ENCODE data around the gene ZNF70. TPM values are rescaled to one million over a fixed set of nuclear protein-coding genes. Genes with fewer than 3 reads are reported as not detected.

ZNF70 gene
- polyA plus RNA-seq, 12 donors = 4.1 to 7.4 (median 5.1) TPM; not detected in 1

GRCh38 chr22:23722160-23722559 lies 28.8 kb downstream of the ZNF70 start:
- DNase-seq = no peak

GRCh38 chr22:23720855-23721254 lies 30.1 kb downstream of the ZNF70 start:
- DNase-seq = no peak

GRCh38 chr22:23718371-23719165 lies 32.3 kb downstream of the ZNF70 start:
- DNase-seq = no peak

GRCh38 chr22:23716811-23717801 lies 33.8 kb downstream of the ZNF70 start:
- DNase-seq = peak; percentile 89

GRCh38 chr22:23715806-23716375 lies 35.0 kb downstream of the ZNF70 start:
- DNase-seq = no peak

GRCh38 chr22:23714596-23715578 lies 36.0 kb downstream of the ZNF70 start:
- DNase-seq = no peak

- no peak for DNase-seq
These were observed 37.0 kb downstream of the ZNF70 start for GRCh38 chr22:23713696-23714595.

GRCh38 chr22:23712256-23712655 lies 38.7 kb downstream of the ZNF70 start:
- no peak for DNase-seq

GRCh38 chr22:23709107-23709506 lies 41.8 kb downstream of the ZNF70 start:
- DNase-seq = no peak

- DNase-seq = no peak
These were observed 42.6 kb downstream of the ZNF70 start for GRCh38 chr22:23708270-23708669.

- DNase-seq = no peak
These were observed 45.6 kb downstream of the ZNF70 start for GRCh38 chr22:23705358-23705757.

- DNase-seq = no peak
These were observed 46.1 kb downstream of the ZNF70 start for GRCh38 chr22:23704829-23705228.

- no peak for DNase-seq
These were observed 46.9 kb downstream of the ZNF70 start for GRCh38 chr22:23704062-23704461.

GRCh38 chr22:23700706-23701105 lies 50.2 kb downstream of the ZNF70 start:
- no peak for DNase-seq

GRCh38 chr22:23698673-23699235 lies 52.2 kb downstream of the ZNF70 start:
- DNase-seq = no peak

GRCh38 chr22:23698094-23698493 lies 52.8 kb downstream of the ZNF70 start:
- no peak for DNase-seq

GRCh38 chr22:23697031-23697970 lies 53.6 kb downstream of the ZNF70 start:
- no peak for DNase-seq

GRCh38 chr22:23696326-23696851 lies 54.5 kb downstream of the ZNF70 start:
- no peak for DNase-seq

Measured in muscle of arm (tissue), 12 donors.